ENCODE results near the gene MAB21L4.

- TF ChIP-seq POLR2A (IDR thresholded peaks at IDR 0.05; ENCODE audit: low read depth, low read length) (no peak), POLR2AphosphoS5 (IDR thresholded peaks at IDR 0.05; ENCODE audit: low read depth, low read length) (no peak), TAF1 (IDR thresholded peaks at IDR 0.05; ENCODE audit: borderline replicate concordance, low read depth, low read length) (no peak)
Observed at GRCh38 chr2:240869956-240870875, 25.7 kb downstream of the MAB21L4 start.
